GM18951 (cell line): ENCODE results near the gene DNAJC12.
"Not testable (repeated sequence)": the region's sequence is repeated elsewhere in the genome, so short reads cannot be mapped to it uniquely, and the experiment has no call there.

Experiments used
- POLR2A ChIP-seq: IDR thresholded peaks from 4 replicates; pipeline ENCODE4 v1.6.1; 2011; ENCODE audit warnings: mild to moderate bottlenecking; ENCODE audit not compliant: insufficient read length, insufficient read depth; ENCODE audit errors: extremely low read depth
- in situ Hi-C: fragments of 300-500 bp; cut with MboI; formaldehyde crosslinking; loops from one replicate; pipeline ENCODE4 v1.12.0; 2022; ENCODE audit warnings: low sequenced_read_pairs, mixed read lengths, inconsistent platforms; ENCODE audit not compliant: unreplicated experiment

Gene DNAJC12

GRCh38 chr10:67837541-67838314 lies at the start of gene DNAJC12:
DNAJC12 (minus strand) TSS chr10:67838188; CDS start chr10:67838011, 177 bp downstream.
- in situ Hi-C loops = no loop called here
- no peak for TF ChIP-seq POLR2A

- in situ Hi-C loops = no loop called here
- TF ChIP-seq POLR2A = no peak
Observed at GRCh38 chr10:67884842-67885670, 47.1 kb upstream of the DNAJC12 start.

- in situ Hi-C loops = no loop called here
- TF ChIP-seq POLR2A = peak; percentile 98
Observed at GRCh38 chr10:67884313-67884841, 46.4 kb upstream of the DNAJC12 start, which contains the start of gene SIRT1. SIRT1 (plus strand) TSS chr10:67884656; CDS start chr10:67884722, 66 bp downstream.

- in situ Hi-C loops = no loop called here
- TF ChIP-seq POLR2A = no peak
Observed at GRCh38 chr10:67883710-67884312, 45.8 kb upstream of the DNAJC12 start.

GRCh38 chr10:67878133-67878532 lies 40.1 kb upstream of the DNAJC12 start:
- TF ChIP-seq POLR2A = no peak
- in situ Hi-C loops = no loop called here

GRCh38 chr10:67877421-67877820 lies 39.4 kb upstream of the DNAJC12 start:
- in situ Hi-C loops = not testable (repeated sequence)

- in situ Hi-C loops = no loop called here
Observed at GRCh38 chr10:67875340-67876238, 37.6 kb upstream of the DNAJC12 start.

GRCh38 chr10:67869996-67870395 lies 32.0 kb upstream of the DNAJC12 start:
- in situ Hi-C loops = loop anchor here (25.0 kb wide), 1 partner anchor 292 kb away; no protein-coding TSS in a partner anchor
- no peak for TF ChIP-seq POLR2A

More at GRCh38 chr10:67875340-67876238, 37.6 kb upstream of the DNAJC12 start:
- no peak for TF ChIP-seq POLR2A

GRCh38 chr10:67868132-67868531 lies 30.1 kb upstream of the DNAJC12 start:
- TF ChIP-seq POLR2A = no peak
- in situ Hi-C loops = loop anchor here (25.0 kb wide), 1 partner anchor 294 kb away; no protein-coding TSS in a partner anchor

- no peak for TF ChIP-seq POLR2A
- in situ Hi-C loops = loop anchor here (25.0 kb wide), 1 partner anchor 298 kb away; no protein-coding TSS in a partner anchor
Observed at GRCh38 chr10:67864607-67865371, 26.8 kb upstream of the DNAJC12 start.

GRCh38 chr10:67863094-67863493 lies 25.1 kb upstream of the DNAJC12 start:
- in situ Hi-C loops = loop anchor here (25.0 kb wide), 1 partner anchor 299 kb away; no protein-coding TSS in a partner anchor
- TF ChIP-seq POLR2A = no peak
